Panc1 (cell line): ENCODE measurements around the gene TTC17. TPM values are rescaled to one million over a fixed set of nuclear protein-coding genes. Genes with fewer than 3 reads are reported as not detected.

Experiments
- ATAC-seq: fragments of 200-7000 bp; cut with Tn5 transposase; 2 replicates; pipeline ENCODE4 v1.9.1; 2020; ENCODE audit warnings: mild to moderate bottlenecking, moderate library complexity
- BruUV-seq: library from RNA; stranded (reverse); fragments of 400-500 nt; replicated peaks from 2 replicates; lab custom pipeline; 2021; lab: Mats Ljungman, UMichigan
- CTCF ChIA-PET: fragments of 300-600 bp; sonication (Branson Sonifier 250); formaldehyde crosslinking; loops from one replicate; lab custom pipeline; 2022; ENCODE audit warnings: antibody characterized with exemption; lab: Charles Lee
- POLR2A ChIA-PET: fragments of 300-600 bp; sonication (Branson Sonifier 250); formaldehyde crosslinking; loops from one replicate; lab custom pipeline; 2022; ENCODE audit warnings: antibody characterized with exemption; lab: Charles Lee
- DNase-seq: peaks from one replicate; pipeline ENCODE4 v3.0.0-alpha.2; 2010; ENCODE audit warnings: low read depth, low spot score
- H3K27ac ChIP-seq: 2 replicates; pipeline ENCODE4 v1.5.1; 2011; ENCODE audit warnings: mild to moderate bottlenecking, low read length, inconsistent platforms
- H3K27me3 ChIP-seq: fragments of 200-500 bp; sonication (Bioruptor generic); 2 replicates; pipeline ENCODE4 v1.6.0; 2014; ENCODE audit warnings: low read length, inconsistent platforms; ENCODE audit not compliant: control insufficient read depth, insufficient read depth
- H3K36me3 ChIP-seq: fragments of 200-500 bp; sonication (Bioruptor generic); 2 replicates; pipeline ENCODE4 v1.5.1; 2014; ENCODE audit warnings: inconsistent platforms, mild to moderate bottlenecking, low read length, moderate library complexity; ENCODE audit not compliant: control insufficient read depth, insufficient read depth
- H3K4me1 ChIP-seq: 2 replicates; pipeline ENCODE4 v1.5.1; 2011; ENCODE audit warnings: inconsistent platforms, mild to moderate bottlenecking, low read length, moderate library complexity; ENCODE audit not compliant: control insufficient read depth, insufficient read depth
- H3K4me3 ChIP-seq, 2 experiments: 2 replicates each; pipeline ENCODE4 v1.5.1; 2011 to 2012; ENCODE audit warnings: low read depth in 2 of 2, low read length in 2 of 2, mild to moderate bottlenecking in 2 of 2, inconsistent platforms in 1 of 2, moderate library complexity in 1 of 2
- H3K9me3 ChIP-seq: fragments of 200-500 bp; sonication (Bioruptor generic); 2 replicates; pipeline ENCODE4 v1.5.1; 2014; ENCODE audit warnings: low read depth, mild to moderate bottlenecking, inconsistent platforms, low read length, moderate library complexity; ENCODE audit not compliant: control insufficient read depth, insufficient read depth
- CTCF ChIP-seq: fragments of 450-650 bp; IDR thresholded peaks from 2 replicates; pipeline ENCODE4 v1.5.1; 2017; ENCODE audit warnings: mild to moderate bottlenecking
- POLR2AphosphoS5 ChIP-seq: IDR thresholded peaks from 2 replicates; pipeline ENCODE4 v1.6.1; 2012; ENCODE audit warnings: mild to moderate bottlenecking, low read depth, low read length, moderate library complexity
- SIN3A ChIP-seq: IDR thresholded peaks from 2 replicates; pipeline ENCODE4 v1.6.1; 2012; ENCODE audit warnings: low read depth, mild to moderate bottlenecking, low read length, moderate library complexity, borderline replicate concordance; ENCODE audit not compliant: insufficient read depth
- TCF7L2 ChIP-seq: IDR thresholded peaks from 2 replicates; pipeline ENCODE4 v1.6.1; 2011; ENCODE audit warnings: mild to moderate bottlenecking, low read depth, low read length, inconsistent platforms
- in situ Hi-C: cut with HindIII; loops from 2 replicates; pipeline ENCODE4 v1.10.0; 2016; ENCODE audit warnings: low sequenced_read_pairs, low pct_unique_long_range_greater_than_20kb
- intact Hi-C: fragments of 100-400 bp; cut with micrococcal nuclease; formaldehyde crosslinking; loops from one replicate; pipeline ENCODE4 v1.10.0; 2022; ENCODE audit not compliant: unreplicated experiment
- total RNA-seq: library from RNA; stranded (reverse); gene quantifications from one replicate; pipeline ENCODE4 v1.2.1, GENCODE V29; 2021; ENCODE audit not compliant: unreplicated experiment
- TF ChIP-seq, protein P1 (sequence below), 2 experiments: IDR thresholded peaks; 2 replicates each; pipeline ENCODE4 v1.6.1; 2011 to 2012; ENCODE audit warnings: low read depth in 2 of 2, control low read depth in 1 of 2, low read length in 1 of 2, mild to moderate bottlenecking in 1 of 2, moderate library complexity in 1 of 2; ENCODE audit not compliant: insufficient read depth in 1 of 2

The TTC17 gene
- total RNA-seq, 1 experiment from 2014 or later, result 54.2 TPM

DNA sequence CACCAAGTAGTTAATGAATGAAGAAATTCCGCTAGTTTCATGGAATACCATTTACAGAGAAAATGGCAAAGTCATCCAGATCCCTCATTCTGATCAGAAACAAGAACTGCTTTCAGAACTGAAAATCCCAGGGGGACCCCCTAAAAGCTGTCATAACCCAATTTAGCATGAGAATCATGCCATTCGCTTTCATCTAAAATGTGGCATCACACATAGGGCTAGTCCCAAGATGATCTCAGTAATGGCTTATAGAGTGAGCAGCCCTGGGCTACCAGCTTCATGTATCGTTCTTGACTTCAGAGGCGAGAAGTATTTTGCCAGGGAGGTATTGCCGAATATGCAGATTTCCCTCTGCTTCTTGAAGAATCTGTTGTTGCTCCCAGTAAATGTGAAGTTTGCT, 134.0 kb downstream of the TTC17 start:
- no peak for ATAC-seq
- CTCF ChIA-PET, result no interaction called here
- intact Hi-C loops (no loop called here), in situ Hi-C loops (no loop called here)
- Histone ChIP-seq H3K4me3 (no peak overlapping the region), H3K9me3 (no peaks in the 10 kb centered on the region), H3K4me1 (no peaks in the 10 kb centered on the region), H3K27ac (no peak overlapping the region), H3K36me3 (no peaks in the 10 kb centered on the region; the same call in 1 of the 2 replicates), H3K27me3 (no peaks in the 10 kb centered on the region)
- POLR2A ChIA-PET, result no interaction called here
- DNase-seq, result no peak
- TF ChIP-seq TCF7L2 (no peak), SIN3A (no peak)
- TF ChIP-seq, protein P1, sequence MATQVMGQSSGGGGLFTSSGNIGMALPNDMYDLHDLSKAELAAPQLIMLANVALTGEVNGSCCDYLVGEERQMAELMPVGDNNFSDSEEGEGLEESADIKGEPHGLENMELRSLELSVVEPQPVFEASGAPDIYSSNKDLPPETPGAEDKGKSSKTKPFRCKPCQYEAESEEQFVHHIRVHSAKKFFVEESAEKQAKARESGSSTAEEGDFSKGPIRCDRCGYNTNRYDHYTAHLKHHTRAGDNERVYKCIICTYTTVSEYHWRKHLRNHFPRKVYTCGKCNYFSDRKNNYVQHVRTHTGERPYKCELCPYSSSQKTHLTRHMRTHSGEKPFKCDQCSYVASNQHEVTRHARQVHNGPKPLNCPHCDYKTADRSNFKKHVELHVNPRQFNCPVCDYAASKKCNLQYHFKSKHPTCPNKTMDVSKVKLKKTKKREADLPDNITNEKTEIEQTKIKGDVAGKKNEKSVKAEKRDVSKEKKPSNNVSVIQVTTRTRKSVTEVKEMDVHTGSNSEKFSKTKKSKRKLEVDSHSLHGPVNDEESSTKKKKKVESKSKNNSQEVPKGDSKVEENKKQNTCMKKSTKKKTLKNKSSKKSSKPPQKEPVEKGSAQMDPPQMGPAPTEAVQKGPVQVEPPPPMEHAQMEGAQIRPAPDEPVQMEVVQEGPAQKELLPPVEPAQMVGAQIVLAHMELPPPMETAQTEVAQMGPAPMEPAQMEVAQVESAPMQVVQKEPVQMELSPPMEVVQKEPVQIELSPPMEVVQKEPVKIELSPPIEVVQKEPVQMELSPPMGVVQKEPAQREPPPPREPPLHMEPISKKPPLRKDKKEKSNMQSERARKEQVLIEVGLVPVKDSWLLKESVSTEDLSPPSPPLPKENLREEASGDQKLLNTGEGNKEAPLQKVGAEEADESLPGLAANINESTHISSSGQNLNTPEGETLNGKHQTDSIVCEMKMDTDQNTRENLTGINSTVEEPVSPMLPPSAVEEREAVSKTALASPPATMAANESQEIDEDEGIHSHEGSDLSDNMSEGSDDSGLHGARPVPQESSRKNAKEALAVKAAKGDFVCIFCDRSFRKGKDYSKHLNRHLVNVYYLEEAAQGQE (IDR thresholded peaks at IDR 0.05; ENCODE audit: insufficient read depth in 1 of 2, low read depth in 2 of 2, low read length in 1 of 2), result no peak
- no TSS peak for BruUV-seq

DNA sequence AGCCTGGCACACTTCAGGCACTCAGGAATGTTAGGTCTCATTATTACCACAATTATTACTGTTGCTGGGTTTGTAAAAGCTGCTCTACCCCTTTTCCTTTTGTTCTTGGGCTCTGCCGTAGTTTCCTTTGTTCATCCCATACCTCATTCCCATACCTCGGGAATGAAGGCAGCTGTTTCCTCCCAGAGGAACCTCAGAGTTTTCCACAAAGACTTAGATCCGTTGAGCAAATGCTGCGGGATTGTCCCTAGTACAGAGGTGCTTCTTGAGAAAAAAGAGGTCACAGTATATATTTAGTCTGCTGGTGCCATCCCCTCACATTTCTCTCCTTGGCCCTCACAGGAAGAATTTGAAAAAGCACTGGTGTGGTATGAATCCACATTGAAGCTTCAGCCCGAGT, 134.7 kb downstream of the TTC17 start:
- ChIA-PET POLR2A (no interaction called here), CTCF (no interaction called here)
- in situ Hi-C loops (no loop called here), intact Hi-C loops (no loop called here)
- H3K36me3 ChIP-seq, result no peaks in the 10 kb centered on the region; the same call in 1 of the 2 replicates
- H3K27me3 ChIP-seq, result no peaks in the 10 kb centered on the region
- BruUV-seq, result no TSS peak
- H3K4me1 ChIP-seq, result no peaks in the 10 kb centered on the region
- ATAC-seq (no peak), DNase-seq (no peak)
- H3K9me3 ChIP-seq, result no peaks in the 10 kb centered on the region
- no peak overlapping the region for H3K4me3 ChIP-seq
- H3K27ac ChIP-seq, result no peak overlapping the region
- TF ChIP-seq TCF7L2 (no peak), CTCF (no peak), POLR2AphosphoS5 (no peak), SIN3A (no peak)

GRCh38 chr11:43497144-43497543, 138.4 kb downstream of the TTC17 start:
- POLR2A ChIA-PET, result interaction anchor here (0.6 kb wide), 1 partner anchor 214 kb away, joined by 8 read pairs; no protein-coding TSS in a partner anchor
- H3K27me3 ChIP-seq, result 0 out of 2 replicates have a peak, but pooled peaks cover 3% of the 10 kb centered on the region
- DNase-seq (no peak), ATAC-seq (no peak)
- H3K27ac ChIP-seq, result no peak overlapping the region
- H3K9me3 ChIP-seq, result no peaks in the 10 kb centered on the region
- H3K36me3 ChIP-seq, result no peaks in the 10 kb centered on the region
- CTCF ChIA-PET, result no interaction called here
- TF ChIP-seq, protein P1 (IDR thresholded peaks at IDR 0.05; ENCODE audit: insufficient read depth in 1 of 2, low read depth in 2 of 2, low read length in 1 of 2), result no peak
- TF ChIP-seq TCF7L2, result no peak
- no peak for TF ChIP-seq POLR2AphosphoS5
- TF ChIP-seq SIN3A, result no peak
- no peak for TF ChIP-seq CTCF
- H3K4me3 ChIP-seq, result no peak overlapping the region
- in situ Hi-C loops (no loop called here), intact Hi-C loops (no loop called here)
- no TSS peak for BruUV-seq
- H3K4me1 ChIP-seq, result no peaks in the 10 kb centered on the region
